ENCODE results near the gene HOXA2. TPM values are rescaled to one million over a fixed set of nuclear protein-coding genes. Genes with fewer than 3 reads are reported as not detected.

HOXA2 gene
- total and polyA plus RNA-seq, 2 of the 8 experiments (the other 6 are each of a cell fraction or from before 2014, with no cell fraction given), result not detected

DNA sequence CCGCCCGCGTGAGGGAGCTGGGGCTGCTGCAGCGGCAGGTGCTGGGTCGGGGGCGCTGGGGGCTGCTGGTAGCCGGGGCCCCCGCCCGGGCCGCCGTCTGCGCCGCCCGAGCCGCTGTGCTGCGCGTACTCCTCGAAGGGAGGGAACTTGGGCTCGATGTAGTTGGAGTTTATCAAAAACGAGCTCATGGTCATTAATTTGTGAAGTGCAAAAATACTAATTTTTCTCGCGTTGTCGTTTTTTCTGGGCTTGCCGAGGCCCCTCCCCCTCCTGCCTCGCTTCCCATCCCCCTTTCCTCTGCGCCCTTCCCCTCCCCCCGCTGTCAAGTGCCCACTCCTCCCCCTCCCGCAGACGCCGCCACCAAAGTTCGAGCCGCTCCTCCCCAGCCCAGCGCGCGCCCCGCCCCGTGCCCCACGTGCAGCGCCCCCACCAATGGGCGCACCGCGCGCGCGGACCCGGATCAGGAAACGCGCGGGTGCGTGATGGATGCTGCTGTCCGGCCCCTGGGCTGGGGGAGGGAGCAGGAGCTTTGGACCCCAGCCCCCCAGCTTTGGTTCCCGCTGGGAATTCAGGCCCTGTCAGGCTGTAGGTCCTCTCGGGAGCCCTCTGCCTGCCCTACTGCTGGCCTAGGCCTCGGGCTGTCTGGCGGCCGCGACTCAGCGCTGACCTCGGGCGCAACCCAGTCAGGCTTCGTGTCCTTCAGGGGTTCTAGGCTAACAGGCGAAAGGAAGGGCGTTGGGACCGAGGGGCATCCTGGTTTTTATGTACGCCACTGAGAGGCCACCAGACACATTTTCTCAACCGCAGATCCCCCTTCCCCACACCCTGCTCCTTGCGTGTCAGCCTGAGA lies 28.3 kb upstream of the HOXA2 start, which contains the start of gene HOXA4:
TSS of gene HOXA4 (minus strand) at position 218 of the 850 bp plus-strand sequence. CDS start at position 194, 24 bp downstream.
- Histone ChIP-seq H4K8ac (ENCODE audit: extremely low read depth, insufficient read depth, low read length) (no peak within 1 kb of the TSS), H2BK12ac (ENCODE audit: low read depth, low read length) (no peak within 1 kb of the TSS), H3K4me3 (ENCODE audit: extremely low read depth in 1 of 4, insufficient read depth in 2 of 4, low read depth in 3 of 4, low read length in 4 of 4) (peak within 1 kb of the TSS; percentile 19 to 60 (median 36); a peak in 7 of 8 replicates), H3K9me3 (ENCODE audit: insufficient read depth in 2 of 2, low read depth in 1 of 2, low read length in 1 of 2) (peaks cover 0 to 4% of the 10 kb centered on the region in 2 experiments; a peak in 1 of 4 replicates), H3K27me3 (replicated peaks in 1 of 4; ENCODE audit: control insufficient read depth in 3 of 4, extremely low read depth in 1 of 4, insufficient read depth in 3 of 4, low read length in 3 of 4) (peaks cover 97 to 100% (median 100%) of the 10 kb centered on the region in 4 experiments), H3K4me1 (replicated peaks in 1 of 4; ENCODE audit: control insufficient read depth in 3 of 4, insufficient read depth in 4 of 4, low read length in 3 of 4) (peaks cover 0 to 4% (median 2%) of the 10 kb centered on the region in 4 experiments; a peak in 4 of 7 replicates), H3K4ac (replicated peaks; ENCODE audit: insufficient read length, low read depth, low read length) (no peak within 1 kb of the TSS), H3K18ac (ENCODE audit: extremely low read depth, low read length) (no peak within 1 kb of the TSS), H3K79me2 (ENCODE audit: control insufficient read depth in 1 of 2, insufficient read depth in 2 of 2, low read length in 2 of 2) (no peaks in the 10 kb centered on the region), H3K9ac (replicated peaks in 1 of 4; ENCODE audit: extremely low read depth in 1 of 4, low read depth in 3 of 4, low read length in 3 of 4) (no peak within 1 kb of the TSS), H4K5ac (ENCODE audit: insufficient read length, low read depth, low read length) (no peak within 1 kb of the TSS), H2BK5ac (ENCODE audit: low read depth, low read length) (no peak within 1 kb of the TSS), H3K36me3 (ENCODE audit: control insufficient read depth in 2 of 4, insufficient read depth in 4 of 4, low read length in 3 of 4) (peaks cover 0 to 16% (median 0%) of the 10 kb centered on the region in 4 experiments; a peak in 2 of 8 replicates), H3K56ac (replicated peaks; ENCODE audit: insufficient read length, low read depth, low read length) (no peak within 1 kb of the TSS), H4K91ac (replicated peaks; ENCODE audit: insufficient read length, low read length) (no peak within 1 kb of the TSS), H2BK15ac (ENCODE audit: low read length) (no peak within 1 kb of the TSS), H2AK5ac (ENCODE audit: low read depth, low read length) (no peak within 1 kb of the TSS), H3K23ac (ENCODE audit: insufficient read length) (no peak within 1 kb of the TSS), H3K23me2 (ENCODE audit: low read depth, low read length) (peaks cover 4% of the 10 kb centered on the region; the same call in 1 of the 2 replicates), H2BK20ac (ENCODE audit: low read length) (no peak within 1 kb of the TSS), H3K27ac (ENCODE audit: low read depth, low read length) (no peak within 1 kb of the TSS), H3K79me1 (ENCODE audit: low read depth, low read length) (no peaks in the 10 kb centered on the region), H3K14ac (ENCODE audit: insufficient read length) (no peak within 1 kb of the TSS), H2BK120ac (replicated peaks; ENCODE audit: low read depth, low read length) (no peak within 1 kb of the TSS), H2AFZ (ENCODE audit: low read length) (no peak within 1 kb of the TSS), H3K4me2 (ENCODE audit: insufficient read depth in 1 of 2, low read depth in 2 of 2, low read length in 2 of 2) (peak within 1 kb of the TSS; percentile 56 to 63), H4K20me1 (replicated peaks in 1 of 2; ENCODE audit: control insufficient read depth in 1 of 2, insufficient read depth in 2 of 2, low read length in 2 of 2) (peaks cover 11 to 28% of the 10 kb centered on the region in 2 experiments)
- 4% methylated on average over 19 of the region's 67 CpGs; no CpG with 5 or more reads in 1 of the 2 experiments for WGBS, 2 experiments (ENCODE audit: extremely low coverage in 1 of 2, insufficient coverage in 1 of 2, insufficient read length in 1 of 2, insufficient replicate concordance in 2 of 2, low coverage in 1 of 2, low lambda C conversion rate in 2 of 2, missing lambda C conversion rate in 1 of 2)
- peak in 1 of 2 experiments; percentile 91 for DNase-seq (ENCODE audit: low read depth in 1 of 2, low spot score in 2 of 2)
- no peak for FAIRE-seq
- ChIA-PET POLR2A (ENCODE audit: partially characterized antibody) (no interaction called here), CTCF (ENCODE audit: partially characterized antibody) (interaction anchor here (0.8 to 2.7 kb wide), 11 partner anchors 11 to 444 kb away, joined by 3 to 13 read pairs (median 3); partner anchors contain the start of genes HOXA3, HOXA5 and HOXA9)
- TF ChIP-seq SAP30 (IDR thresholded peaks at IDR 0.05; ENCODE audit: insufficient read depth, insufficient replicate concordance, low read length), result no peak
- no peak for TF ChIP-seq BCL11A (IDR thresholded peaks at IDR 0.05; ENCODE audit: low read depth in 2 of 2, low read length in 2 of 2)
- no peak for TF ChIP-seq SRF (IDR thresholded peaks at IDR 0.05; ENCODE audit: low read depth, low read length)
- no peak for TF ChIP-seq JUND (IDR thresholded peaks at IDR 0.05; ENCODE audit: low read length)
- TF ChIP-seq, protein P1, sequence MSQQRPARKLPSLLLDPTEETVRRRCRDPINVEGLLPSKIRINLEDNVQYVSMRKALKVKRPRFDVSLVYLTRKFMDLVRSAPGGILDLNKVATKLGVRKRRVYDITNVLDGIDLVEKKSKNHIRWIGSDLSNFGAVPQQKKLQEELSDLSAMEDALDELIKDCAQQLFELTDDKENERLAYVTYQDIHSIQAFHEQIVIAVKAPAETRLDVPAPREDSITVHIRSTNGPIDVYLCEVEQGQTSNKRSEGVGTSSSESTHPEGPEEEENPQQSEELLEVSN (IDR thresholded peaks at IDR 0.05), result peak; percentile 80
- no peak for TF ChIP-seq KDM5A (IDR thresholded peaks at IDR 0.05; ENCODE audit: low read length)
- peak; percentile 38 for TF ChIP-seq ASH2L (IDR thresholded peaks at IDR 0.05; ENCODE audit: low read length)
- TF ChIP-seq RFX5 (IDR thresholded peaks at IDR 0.05; ENCODE audit: borderline replicate concordance, low read depth, low read length), result no peak
- TF ChIP-seq, protein P2, sequence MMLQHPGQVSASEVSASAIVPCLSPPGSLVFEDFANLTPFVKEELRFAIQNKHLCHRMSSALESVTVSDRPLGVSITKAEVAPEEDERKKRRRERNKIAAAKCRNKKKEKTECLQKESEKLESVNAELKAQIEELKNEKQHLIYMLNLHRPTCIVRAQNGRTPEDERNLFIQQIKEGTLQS (IDR thresholded peaks at IDR 0.05; ENCODE audit: insufficient read depth, low read depth, low read length), result peak; percentile 91
- TF ChIP-seq PHF8 (conservative IDR thresholded peaks at IDR 0.05; ENCODE audit: low read depth, low read length), result 0 out of 2 replicates have a peak, but pooled peaks have one; percentile 22
